Natural killer cell (primary cell): Measurements from ENCODE around the gene RASGRP4. TPM values are rescaled to one million over a fixed set of nuclear protein-coding genes. Genes with fewer than 3 reads are reported as not detected.

Source experiments
- ATAC-seq, 3 donors: fragments of 150-1000 bp in 2 of 3; fragments of 200-7000 bp in 1 of 3; cut with Tn5 transposase; 1 replicate in 1 of 3; 2 replicates in 2 of 3; pipeline ENCODE4 v1.10.0; 2021; ENCODE audit warnings: mild to moderate bottlenecking in 2 of 3, moderate library complexity in 2 of 3
- DNase-seq, 2 donors: peaks; one replicate each; pipeline versions ENCODE4 v3.0.0 to v3.0.0-alpha.2; 2013 to 2021; ENCODE audit warnings: mixed read lengths in 1 of 2
- H3K27ac ChIP-seq: one replicate; pipeline ENCODE4 v1.5.1; 2013; ENCODE audit warnings: mild to moderate bottlenecking, low read length
- H3K27me3 ChIP-seq: one replicate; pipeline ENCODE4 v1.6.1; 2013; ENCODE audit warnings: low read length; ENCODE audit not compliant: control insufficient read depth, insufficient read depth
- H3K36me3 ChIP-seq: one replicate; pipeline ENCODE4 v1.6.1; 2013; ENCODE audit warnings: low read length; ENCODE audit not compliant: control insufficient read depth, insufficient read depth
- H3K4me1 ChIP-seq: one replicate; pipeline ENCODE4 v1.6.1; 2013; ENCODE audit warnings: low read length; ENCODE audit not compliant: control insufficient read depth, insufficient read depth
- H3K4me3 ChIP-seq: one replicate; pipeline ENCODE4 v1.5.1; 2013; ENCODE audit warnings: low read length
- H3K9me3 ChIP-seq: one replicate; pipeline ENCODE4 v1.6.1; 2013; ENCODE audit warnings: low read length; ENCODE audit not compliant: control insufficient read depth, insufficient read depth
- H3K27ac Mint-ChIP-seq, 2 donors: one replicate each; pipeline ENCODE4 v1.8.0; 2022; ENCODE audit warnings: mild to moderate bottlenecking in 2 of 2, mixed read lengths in 2 of 2, moderate library complexity in 1 of 2
- H3K27me3 Mint-ChIP-seq, 2 donors: one replicate each; pipeline ENCODE4 v1.8.0; 2022; ENCODE audit warnings: low read depth in 2 of 2, mixed read lengths in 2 of 2
- H3K36me3 Mint-ChIP-seq: one replicate; pipeline ENCODE4 v1.8.0; 2022; ENCODE audit warnings: mixed read lengths
- H3K4me1 Mint-ChIP-seq, 2 donors: one replicate each; pipeline ENCODE4 v1.8.0; 2022; ENCODE audit warnings: mixed read lengths in 2 of 2
- H3K4me3 Mint-ChIP-seq: one replicate; pipeline ENCODE4 v1.8.0; 2022; ENCODE audit warnings: mild to moderate bottlenecking, moderate library complexity, mixed read lengths
- H3K9me3 Mint-ChIP-seq, 2 donors: one replicate each; pipeline ENCODE4 v1.8.0; 2022; ENCODE audit warnings: mixed read lengths in 2 of 2
- CTCF ChIP-seq: fragments of 200-600 bp; IDR thresholded peaks from one replicate; pipeline ENCODE4 v1.8.0; 2022; ENCODE audit warnings: antibody characterized with exemption
- WGBS: methylation state at CpG from one replicate; pipeline ENCODE4 v1.1.7; 2013; ENCODE audit warnings: missing lambda C conversion rate; ENCODE audit not compliant: insufficient coverage; 5-methylcytosine and 5-hydroxymethylcytosine counted together
- intact Hi-C: fragments of 100-400 bp; cut with micrococcal nuclease; formaldehyde crosslinking; loops from one replicate; pipeline ENCODE4 v1.14.2; 2022
- total RNA-seq, 4 donors: library from RNA; stranded (reverse); fragments of 120-200 nt in 1 of 4; gene quantifications; one replicate each; pipeline versions ENCODE4 v1.2.3 to v1.2.4, GENCODE V29; 2013 to 2022

Gene RASGRP4
- total RNA-seq, 3 donors from 2014 or later (not counting 1 experiment from before 2014, with no cell fraction given) = 2.3 to 9.3 (median 5.7) TPM

GRCh38 chr19:38452430-38453366, 26.7 kb upstream of the RASGRP4 start:
- no peak for ATAC-seq

GRCh38 chr19:38451629-38452028, 25.6 kb upstream of the RASGRP4 start:
- H3K36me3 ChIP-seq = no peaks in the 10 kb centered on the region
- 92% methylated on average over 9 of the region's 9 CpGs for WGBS
- Mint-ChIP-seq H3K27ac (no peak overlapping the region), H3K9me3 (no peaks in the 10 kb centered on the region), H3K4me3 (no peak overlapping the region), H3K4me1 (peaks cover 0 to 4% of the 10 kb centered on the region in 2 donors), H3K27me3 (peaks cover 6 to 12% of the 10 kb centered on the region in 2 donors), H3K36me3 (no peaks in the 10 kb centered on the region)
- H3K27ac ChIP-seq = no peak overlapping the region
- H3K4me3 ChIP-seq = no peak overlapping the region
- no peak for TF ChIP-seq CTCF
- no peaks in the 10 kb centered on the region for H3K27me3 ChIP-seq
- DNase-seq (no peak), ATAC-seq (no peak)
- intact Hi-C loops = no loop called here
- H3K4me1 ChIP-seq = no peaks in the 10 kb centered on the region
- H3K9me3 ChIP-seq = no peaks in the 10 kb centered on the region

More at GRCh38 chr19:38452430-38453366, 26.7 kb upstream of the RASGRP4 start:
- H3K9me3 Mint-ChIP-seq = no peaks in the 10 kb centered on the region
- Histone ChIP-seq H3K9me3 (no peaks in the 10 kb centered on the region), H3K27ac (no peak overlapping the region), H3K4me3 (no peak overlapping the region), H3K27me3 (no peaks in the 10 kb centered on the region), H3K4me1 (no peaks in the 10 kb centered on the region), H3K36me3 (no peaks in the 10 kb centered on the region)
- no peak for DNase-seq
- H3K4me3 Mint-ChIP-seq = no peak overlapping the region
- 89% methylated on average over 45 of the region's 45 CpGs for WGBS
- intact Hi-C loops = no loop called here
- H3K4me1 Mint-ChIP-seq = peaks cover 0 to 4% of the 10 kb centered on the region in 2 donors
- peaks cover 6 to 12% of the 10 kb centered on the region in 2 donors for H3K27me3 Mint-ChIP-seq
- no peak overlapping the region for H3K27ac Mint-ChIP-seq
- TF ChIP-seq CTCF = no peak
- no peaks in the 10 kb centered on the region for H3K36me3 Mint-ChIP-seq

GRCh38 chr19:38451036-38451435, 25.0 kb upstream of the RASGRP4 start:
- WGBS = 86% methylated on average over 8 of the region's 8 CpGs
- H3K9me3 Mint-ChIP-seq = no peaks in the 10 kb centered on the region
- no peak for TF ChIP-seq CTCF
- H3K4me3 Mint-ChIP-seq = no peak overlapping the region
- no peaks in the 10 kb centered on the region for H3K9me3 ChIP-seq
- no peaks in the 10 kb centered on the region for H3K36me3 ChIP-seq
- H3K27me3 ChIP-seq = no peaks in the 10 kb centered on the region
- intact Hi-C loops = no loop called here
- no peak overlapping the region for H3K27ac Mint-ChIP-seq
- peaks cover 0 to 4% of the 10 kb centered on the region in 2 donors for H3K4me1 Mint-ChIP-seq
- no peak overlapping the region for H3K4me3 ChIP-seq
- no peak for DNase-seq
- H3K27me3 Mint-ChIP-seq = peaks cover 6 to 12% of the 10 kb centered on the region in 2 donors
- H3K27ac ChIP-seq = no peak overlapping the region
- no peaks in the 10 kb centered on the region for H3K36me3 Mint-ChIP-seq
- ATAC-seq = no peak
- H3K4me1 ChIP-seq = no peaks in the 10 kb centered on the region
